SK-N-SH (cell line): ENCODE results near the gene MAP3K13. TPM values are rescaled to one million over a fixed set of nuclear protein-coding genes. Genes with fewer than 3 reads are reported as not detected.

Experiments
- CTCF ChIA-PET: fragments of 300-600, 350-600 bp; formaldehyde crosslinking; extraction: SDS; loops from one replicate; lab custom pipeline; 2021; lab: Yijun Ruan, JAX
- POLR2A ChIA-PET: fragments of 350-600 bp; sonication (Branson Sonifier 250); formaldehyde crosslinking; extraction: SDS; loops from one replicate; lab custom pipeline; 2020; ENCODE audit warnings: antibody characterized with exemption, inconsistent platforms; lab: Yijun Ruan, JAX
- DNase-seq: peaks from one replicate; pipeline ENCODE4 v3.0.0; 2012
- H2AFZ ChIP-seq: fragments of 200-600 bp; sonication (generic); 2 replicates; pipeline ENCODE4 v1.8.1; 2016; ENCODE audit warnings: antibody characterized with exemption, mild to moderate bottlenecking, low read depth
- H3F3A ChIP-seq: fragments of 200-600 bp; sonication (generic); replicated peaks from 2 replicates; pipeline ENCODE3; 2016; ENCODE audit warnings: antibody characterized with exemption, mild to moderate bottlenecking; ENCODE audit not compliant: insufficient read depth
- H3K27ac ChIP-seq, 2 experiments: fragments of 200-500 bp in 1 of 2; fragments of 200-600 bp in 1 of 2; sonication (Bioruptor generic) in 1 of 2; sonication (generic), shearing (Covaris generic) in 1 of 2; 2 replicates each; pipeline versions ENCODE4 v1.5.1 to v1.6.1; 2014 to 2016; ENCODE audit warnings: low read depth in 2 of 2, inconsistent platforms in 1 of 2, low read length in 1 of 2, mild to moderate bottlenecking in 1 of 2, mixed read lengths in 1 of 2
- H3K27me3 ChIP-seq: fragments of 200-600 bp; sonication (generic), shearing (Covaris generic); 2 replicates; pipeline ENCODE4 v1.6.1; 2016; ENCODE audit warnings: mixed run types; ENCODE audit not compliant: insufficient read depth
- H3K36me3 ChIP-seq, 2 experiments: fragments of 200-500 bp in 1 of 2; fragments of 200-600 bp in 1 of 2; sonication (Bioruptor generic) in 1 of 2; sonication (generic) in 1 of 2; replicated peaks in 1 of 2; 2 replicates each; pipeline versions ENCODE3 to v1.5.1; 2014 to 2016; ENCODE audit warnings: low read length in 1 of 2, mild to moderate bottlenecking in 1 of 2; ENCODE audit not compliant: insufficient read depth in 2 of 2, control insufficient read depth in 1 of 2
- H3K4me1 ChIP-seq, 2 experiments: fragments of 200-500 bp in 1 of 2; fragments of 200-600 bp in 1 of 2; sonication (Bioruptor generic) in 1 of 2; sonication (generic), shearing (Covaris generic) in 1 of 2; 2 replicates each; pipeline versions ENCODE4 v1.5.1 to v1.6.1; 2014 to 2016; ENCODE audit warnings: low read depth in 1 of 2, low read length in 1 of 2, mixed run types in 1 of 2; ENCODE audit not compliant: insufficient read depth in 2 of 2, control insufficient read depth in 1 of 2
- H3K4me2 ChIP-seq: fragments of 200-600 bp; sonication (generic), shearing (Covaris generic); 2 replicates; pipeline ENCODE4 v1.6.1; 2017; ENCODE audit warnings: mixed run types
- H3K4me3 ChIP-seq, 2 experiments: fragments of 200-500 bp in 1 of 2; fragments of 200-600 bp in 1 of 2; sonication (Bioruptor generic) in 1 of 2; sonication (generic), shearing (Covaris generic) in 1 of 2; 2 replicates each; pipeline versions ENCODE4 v1.5.1 to v1.8.1; 2014 to 2016; ENCODE audit warnings: low read depth in 2 of 2, inconsistent platforms in 1 of 2, low read length in 1 of 2, mild to moderate bottlenecking in 1 of 2, mixed read lengths in 1 of 2, moderate library complexity in 1 of 2
- H3K79me2 ChIP-seq: fragments of 200-600 bp; sonication (generic); 2 replicates; pipeline ENCODE4 v1.8.1; 2017; ENCODE audit warnings: mild to moderate bottlenecking; ENCODE audit not compliant: insufficient read depth
- H3K9ac ChIP-seq: fragments of 200-600 bp; sonication (generic); 2 replicates; pipeline ENCODE4 v1.6.1; 2017; ENCODE audit warnings: mixed run types
- H3K9me2 ChIP-seq: fragments of 200-600 bp; sonication (generic); 2 replicates; pipeline ENCODE4 v1.6.1; 2017; ENCODE audit warnings: mixed run types
- H3K9me3 ChIP-seq: fragments of 200-600 bp; sonication (generic); 2 replicates; pipeline ENCODE4 v1.6.1; 2017; ENCODE audit warnings: mixed run types, mild to moderate bottlenecking, moderate library complexity
- H4K20me1 ChIP-seq: fragments of 200-600 bp; sonication (generic); 2 replicates; pipeline ENCODE4 v1.6.1; 2017; ENCODE audit warnings: mild to moderate bottlenecking, mixed run types; ENCODE audit not compliant: insufficient read depth
- EZH2phosphoT487 ChIP-seq: fragments of 200-600 bp; sonication (generic); IDR thresholded peaks from 2 replicates; pipeline ENCODE4 v1.6.1; 2017; ENCODE audit warnings: low read depth, mixed run types, mild to moderate bottlenecking, antibody characterized with exemption, moderate library complexity, borderline replicate concordance
- JUND ChIP-seq: IDR thresholded peaks from 2 replicates; pipeline ENCODE4 v1.4.0; 2012
- MXI1 ChIP-seq: IDR thresholded peaks from 2 replicates; pipeline ENCODE4 v1.6.1; 2012; ENCODE audit warnings: mild to moderate bottlenecking, low read depth, low read length, improper control_type of control experiment
- NFIC ChIP-seq: IDR thresholded peaks from 2 replicates; pipeline ENCODE4 v1.4.0; 2012; ENCODE audit warnings: borderline replicate concordance
- TAF1 ChIP-seq: IDR thresholded peaks from 2 replicates; pipeline ENCODE4 v1.6.1; 2012; ENCODE audit warnings: low read depth, mild to moderate bottlenecking, low read length, moderate library complexity, borderline replicate concordance
- TCF12 ChIP-seq: IDR thresholded peaks from 2 replicates; pipeline ENCODE4 v1.4.0; 2012
- TEAD4 ChIP-seq: IDR thresholded peaks from 2 replicates; pipeline ENCODE4 v1.4.0; 2012; ENCODE audit warnings: mild to moderate bottlenecking, borderline replicate concordance; ENCODE audit not compliant: insufficient read depth
- WGBS: methylation state at CpG from one replicate; pipeline ENCODE4 v1.1.6; 2017; ENCODE audit warnings: low lambda C conversion rate; 5-methylcytosine and 5-hydroxymethylcytosine counted together
- polyA plus RNA-seq, 3 experiments: library from polyadenylated mRNA; depleted of rRNA; stranded (reverse); fragments of >200 nt; gene quantifications; 2 replicates each; pipeline ENCODE4 v1.2.3, GENCODE V29; 2012
- TF ChIP-seq, protein P1 (sequence below): fragments of 200-600 bp; sonication (generic); IDR thresholded peaks from 2 replicates; pipeline ENCODE4 v1.6.1; 2017; ENCODE audit warnings: antibody characterized with exemption, mild to moderate bottlenecking, moderate library complexity
- TF ChIP-seq, protein P2 (sequence below): IDR thresholded peaks from 2 replicates; pipeline ENCODE4 v1.4.0; 2012; ENCODE audit warnings: low read depth, borderline replicate concordance
- TF ChIP-seq, protein P3 (sequence below): fragments of 150-350 bp; IDR thresholded peaks from 2 replicates; pipeline ENCODE4 v1.6.1; 2016; ENCODE audit warnings: mild to moderate bottlenecking, low read depth, low read length
- TF ChIP-seq, protein P4 (sequence below): IDR thresholded peaks from 2 replicates; pipeline ENCODE4 v1.4.0; 2012; ENCODE audit warnings: low read depth, borderline replicate concordance

Gene MAP3K13
- polyA plus RNA-seq, 1 of the 3 experiments (the other 2 are of a cell fraction), result 9.1 TPM

DNA sequence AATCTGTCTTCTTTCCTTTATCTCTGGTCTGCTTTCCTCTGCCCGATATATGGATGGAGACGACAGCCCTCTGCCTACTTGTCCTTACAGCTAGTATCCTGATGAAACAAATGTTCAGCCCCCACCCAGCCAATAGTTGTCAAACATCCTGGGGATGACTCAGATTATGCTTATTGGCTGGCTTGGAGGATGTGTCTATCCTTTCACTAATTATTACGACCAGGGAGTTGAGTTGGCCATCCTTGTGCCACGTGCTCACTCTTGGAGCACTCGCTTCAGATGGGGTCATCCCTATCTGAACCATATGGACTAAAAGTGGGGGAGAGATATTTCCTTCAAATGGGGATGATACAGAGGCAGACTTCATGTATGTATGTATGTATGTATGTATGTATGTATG is 6.4 kb upstream of the MAP3K13 start:
- 92% methylated on average over 5 of the region's 5 CpGs for WGBS
- Histone ChIP-seq H2AFZ (no peak overlapping the region), H3F3A (peaks cover 3% of the 10 kb centered on the region), H3K9me3 (no peaks in the 10 kb centered on the region), H3K36me3 (no peaks in the 10 kb centered on the region), H3K27ac (no peak overlapping the region), H3K27me3 (no peaks in the 10 kb centered on the region), H3K4me3 (no peak overlapping the region), H4K20me1 (no peaks in the 10 kb centered on the region), H3K4me1 (no peaks in the 10 kb centered on the region; a peak in 1 of 4 replicates), H3K9me2 (no peaks in the 10 kb centered on the region), H3K9ac (no peak overlapping the region), H3K79me2 (no peaks in the 10 kb centered on the region), H3K4me2 (no peak overlapping the region)
- ChIA-PET POLR2A (no interaction called here), CTCF (no interaction called here)
- TF ChIP-seq JUND (no peak), TEAD4 (no peak), NFIC (no peak), TAF1 (no peak), EZH2phosphoT487 (no peak)
- TF ChIP-seq, protein P1, sequence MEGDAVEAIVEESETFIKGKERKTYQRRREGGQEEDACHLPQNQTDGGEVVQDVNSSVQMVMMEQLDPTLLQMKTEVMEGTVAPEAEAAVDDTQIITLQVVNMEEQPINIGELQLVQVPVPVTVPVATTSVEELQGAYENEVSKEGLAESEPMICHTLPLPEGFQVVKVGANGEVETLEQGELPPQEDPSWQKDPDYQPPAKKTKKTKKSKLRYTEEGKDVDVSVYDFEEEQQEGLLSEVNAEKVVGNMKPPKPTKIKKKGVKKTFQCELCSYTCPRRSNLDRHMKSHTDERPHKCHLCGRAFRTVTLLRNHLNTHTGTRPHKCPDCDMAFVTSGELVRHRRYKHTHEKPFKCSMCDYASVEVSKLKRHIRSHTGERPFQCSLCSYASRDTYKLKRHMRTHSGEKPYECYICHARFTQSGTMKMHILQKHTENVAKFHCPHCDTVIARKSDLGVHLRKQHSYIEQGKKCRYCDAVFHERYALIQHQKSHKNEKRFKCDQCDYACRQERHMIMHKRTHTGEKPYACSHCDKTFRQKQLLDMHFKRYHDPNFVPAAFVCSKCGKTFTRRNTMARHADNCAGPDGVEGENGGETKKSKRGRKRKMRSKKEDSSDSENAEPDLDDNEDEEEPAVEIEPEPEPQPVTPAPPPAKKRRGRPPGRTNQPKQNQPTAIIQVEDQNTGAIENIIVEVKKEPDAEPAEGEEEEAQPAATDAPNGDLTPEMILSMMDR, result no peak
- DNase-seq, result no peak

DNA sequence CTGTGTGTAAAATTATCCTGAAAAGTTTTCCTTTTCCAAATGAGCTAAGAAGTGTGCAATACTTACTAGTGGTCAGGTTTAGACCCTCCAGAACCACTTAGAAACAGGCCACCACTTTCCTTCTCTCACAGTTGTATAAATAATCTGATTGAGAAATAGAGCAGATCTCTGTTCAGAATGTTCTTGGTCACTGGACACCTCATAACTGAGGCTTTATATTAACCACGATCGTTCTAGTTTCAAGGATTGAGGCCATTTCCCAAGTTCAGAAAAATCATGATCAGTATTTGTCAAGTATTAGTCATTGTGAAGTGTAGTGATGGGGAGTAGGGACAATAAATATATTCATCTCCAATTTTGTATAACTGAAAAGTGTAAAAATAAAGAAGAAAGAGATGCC is 1.0 kb upstream of the MAP3K13 start:
- no peak overlapping the region for H3K27ac ChIP-seq
- no peak for DNase-seq
- H3K9ac ChIP-seq, result no peak overlapping the region
- CTCF ChIA-PET, result interaction anchor here (1.0 to 2.2 kb wide), 6 partner anchors 8 to 198 kb away, joined by 3 to 15 read pairs (median 3); no protein-coding TSS in a partner anchor
- no peaks in the 10 kb centered on the region for H3K27me3 ChIP-seq
- TF ChIP-seq, protein P2, sequence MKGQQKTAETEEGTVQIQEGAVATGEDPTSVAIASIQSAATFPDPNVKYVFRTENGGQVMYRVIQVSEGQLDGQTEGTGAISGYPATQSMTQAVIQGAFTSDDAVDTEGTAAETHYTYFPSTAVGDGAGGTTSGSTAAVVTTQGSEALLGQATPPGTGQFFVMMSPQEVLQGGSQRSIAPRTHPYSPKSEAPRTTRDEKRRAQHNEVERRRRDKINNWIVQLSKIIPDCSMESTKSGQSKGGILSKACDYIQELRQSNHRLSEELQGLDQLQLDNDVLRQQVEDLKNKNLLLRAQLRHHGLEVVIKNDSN, result no peak
- TF ChIP-seq, protein P1, result no peak
- TF ChIP-seq JUND (no peak), MXI1 (no peak), TCF12 (no peak)
- TF ChIP-seq, protein P3, sequence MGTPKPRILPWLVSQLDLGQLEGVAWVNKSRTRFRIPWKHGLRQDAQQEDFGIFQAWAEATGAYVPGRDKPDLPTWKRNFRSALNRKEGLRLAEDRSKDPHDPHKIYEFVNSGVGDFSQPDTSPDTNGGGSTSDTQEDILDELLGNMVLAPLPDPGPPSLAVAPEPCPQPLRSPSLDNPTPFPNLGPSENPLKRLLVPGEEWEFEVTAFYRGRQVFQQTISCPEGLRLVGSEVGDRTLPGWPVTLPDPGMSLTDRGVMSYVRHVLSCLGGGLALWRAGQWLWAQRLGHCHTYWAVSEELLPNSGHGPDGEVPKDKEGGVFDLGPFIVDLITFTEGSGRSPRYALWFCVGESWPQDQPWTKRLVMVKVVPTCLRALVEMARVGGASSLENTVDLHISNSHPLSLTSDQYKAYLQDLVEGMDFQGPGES, result no peak
- TF ChIP-seq, protein P4, sequence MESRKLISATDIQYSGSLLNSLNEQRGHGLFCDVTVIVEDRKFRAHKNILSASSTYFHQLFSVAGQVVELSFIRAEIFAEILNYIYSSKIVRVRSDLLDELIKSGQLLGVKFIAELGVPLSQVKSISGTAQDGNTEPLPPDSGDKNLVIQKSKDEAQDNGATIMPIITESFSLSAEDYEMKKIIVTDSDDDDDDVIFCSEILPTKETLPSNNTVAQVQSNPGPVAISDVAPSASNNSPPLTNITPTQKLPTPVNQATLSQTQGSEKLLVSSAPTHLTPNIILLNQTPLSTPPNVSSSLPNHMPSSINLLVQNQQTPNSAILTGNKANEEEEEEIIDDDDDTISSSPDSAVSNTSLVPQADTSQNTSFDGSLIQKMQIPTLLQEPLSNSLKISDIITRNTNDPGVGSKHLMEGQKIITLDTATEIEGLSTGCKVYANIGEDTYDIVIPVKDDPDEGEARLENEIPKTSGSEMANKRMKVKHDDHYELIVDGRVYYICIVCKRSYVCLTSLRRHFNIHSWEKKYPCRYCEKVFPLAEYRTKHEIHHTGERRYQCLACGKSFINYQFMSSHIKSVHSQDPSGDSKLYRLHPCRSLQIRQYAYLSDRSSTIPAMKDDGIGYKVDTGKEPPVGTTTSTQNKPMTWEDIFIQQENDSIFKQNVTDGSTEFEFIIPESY, result no peak
- POLR2A ChIA-PET, result no interaction called here
- H3K4me1 ChIP-seq, result peaks cover 0 to 13% of the 10 kb centered on the region in 2 experiments; a peak in 2 of 4 replicates
- H3K9me2 ChIP-seq, result no peaks in the 10 kb centered on the region
- H3K9me3 ChIP-seq, result no peaks in the 10 kb centered on the region
- H3K36me3 ChIP-seq, result no peaks in the 10 kb centered on the region
- H2AFZ ChIP-seq, result no peak overlapping the region
- no peaks in the 10 kb centered on the region for H3K79me2 ChIP-seq
- no peak overlapping the region for H3K4me2 ChIP-seq
- H4K20me1 ChIP-seq, result no peaks in the 10 kb centered on the region
- H3F3A ChIP-seq, result peaks cover 6% of the 10 kb centered on the region
- WGBS, result 84% methylated on average over 2 of the region's 2 CpGs
- no peak overlapping the region for H3K4me3 ChIP-seq
